CD4-positive, alpha-beta T cell treated with Interferon gamma for 1 hour (primary cell): Measurements from ENCODE around the gene VEPH1.

ENCODE experiments used
- DNase-seq: peaks from one replicate; pipeline ENCODE4 v3.0.0-alpha.2; 2020

The VEPH1 gene

GRCh38 chr3:157522648-157523047 is 19.4 kb upstream of the VEPH1 start:
- no peak for DNase-seq

DNA sequence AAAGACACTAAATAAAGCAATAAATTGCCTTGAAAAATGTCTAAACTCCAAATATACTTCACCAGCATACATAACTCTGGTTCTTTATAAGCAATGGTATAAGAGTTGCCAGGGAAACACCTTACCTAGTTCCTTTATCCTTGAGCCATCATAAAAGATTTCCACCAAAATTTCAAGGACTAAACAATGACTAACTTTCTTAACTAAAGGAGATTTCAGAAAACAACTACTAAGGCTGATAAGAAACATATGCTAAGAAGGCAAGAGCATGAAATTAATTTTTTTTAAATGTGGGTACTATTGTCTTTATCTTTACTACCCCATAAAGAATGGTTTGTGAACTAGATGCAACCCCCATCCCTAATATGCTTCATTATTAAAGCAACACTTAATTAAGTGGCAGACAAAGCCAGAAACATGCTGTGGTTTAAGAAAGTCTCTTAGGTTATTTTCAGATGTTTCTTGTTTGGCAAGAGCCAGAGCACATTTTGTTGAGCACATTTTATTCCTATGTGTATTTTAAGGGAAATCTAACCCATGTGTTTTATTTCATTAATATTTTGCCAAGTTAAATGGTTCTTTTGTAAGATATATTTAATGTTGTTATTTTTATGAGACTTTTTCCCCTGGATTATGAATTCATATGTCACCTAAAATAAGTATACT is 17.4 kb upstream of the VEPH1 start:
- DNase-seq: no peak

DNA sequence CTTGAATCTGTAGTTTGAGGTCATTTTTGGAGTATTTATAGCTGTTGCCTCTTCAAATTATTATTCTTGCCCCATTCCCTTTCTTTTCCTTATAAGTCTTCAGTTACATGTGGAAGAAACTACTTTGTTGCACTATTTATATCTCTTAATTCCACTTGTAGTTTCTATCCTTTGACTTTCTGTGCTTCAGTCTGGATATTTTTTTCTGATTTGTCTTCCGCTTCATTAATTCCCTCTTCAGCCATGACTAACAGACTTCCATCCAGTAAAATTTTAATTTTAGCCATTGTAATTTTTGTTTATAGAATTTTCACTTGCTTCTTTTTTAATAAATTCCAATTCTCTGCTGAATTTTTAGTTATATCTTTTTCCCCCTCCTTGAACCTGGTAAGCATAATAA is 15.7 kb upstream of the VEPH1 start:
- no peak for DNase-seq

GRCh38 chr3:157516928-157517327 is 13.7 kb upstream of the VEPH1 start:
- no peak for DNase-seq

DNA sequence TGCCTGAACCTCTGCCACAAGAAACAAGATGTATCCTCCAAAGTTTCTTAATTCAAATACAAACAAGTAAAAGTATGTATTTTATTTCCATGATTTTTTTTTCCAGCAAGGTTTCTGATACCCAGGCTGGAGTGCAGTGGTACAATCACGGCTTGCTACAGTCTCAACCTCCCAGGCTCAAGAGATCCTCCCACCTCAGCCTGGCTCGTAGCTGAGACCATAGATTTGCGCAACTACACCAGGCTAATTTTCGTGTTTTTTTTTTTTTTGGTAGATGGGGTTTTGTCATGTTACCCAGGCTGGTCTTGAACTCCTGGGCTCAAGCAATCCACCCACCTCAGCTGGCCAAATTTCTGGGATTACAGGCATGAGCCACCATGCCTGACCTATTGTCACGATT is 12.2 kb upstream of the VEPH1 start:
- no peak for DNase-seq

GRCh38 chr3:157514371-157514895 is 11.2 kb upstream of the VEPH1 start:
- DNase-seq: no peak

DNA sequence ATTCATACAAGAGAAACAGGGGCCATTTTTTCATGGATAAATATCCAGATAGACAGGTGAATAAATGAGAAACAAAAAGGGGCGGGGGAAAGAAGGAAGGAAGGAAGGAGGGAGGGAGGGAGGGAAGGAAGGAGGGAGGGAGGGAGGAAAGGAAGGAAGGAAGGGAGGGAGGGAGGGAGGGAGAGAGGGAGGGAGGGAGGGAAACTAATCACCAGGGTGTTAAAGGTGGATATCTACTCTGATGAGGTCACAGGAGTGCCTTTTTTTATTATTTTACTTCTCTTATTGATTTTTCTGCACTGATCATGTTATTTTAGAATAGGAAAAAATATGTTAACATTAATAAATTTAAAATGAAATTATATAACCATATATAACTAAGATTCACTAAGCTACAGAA is 10.4 kb upstream of the VEPH1 start:
- no peak for DNase-seq

GRCh38 chr3:157512534-157512933 is 9.3 kb upstream of the VEPH1 start:
- no peak for DNase-seq

DNA sequence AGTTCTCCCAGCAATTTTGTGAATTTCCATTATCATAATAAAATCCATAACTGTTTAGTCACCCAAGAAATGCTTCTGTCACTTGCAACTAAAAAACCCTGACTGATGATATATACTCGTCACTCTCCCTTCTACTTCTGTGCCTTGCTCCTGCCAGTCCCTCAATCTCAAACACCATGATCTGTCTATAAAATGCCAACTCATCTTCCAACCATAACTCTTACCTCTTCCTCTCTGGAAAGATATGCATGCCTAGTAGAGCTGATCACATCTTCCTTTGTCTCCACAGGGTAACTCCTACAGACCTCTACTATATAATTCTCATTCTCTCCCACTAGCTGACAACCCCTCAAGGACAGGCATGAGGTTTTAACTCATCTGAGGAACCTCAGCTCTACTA is 5.2 kb upstream of the VEPH1 start:
- DNase-seq: no peak

GRCh38 chr3:157501863-157502262 is 1.4 kb downstream of the VEPH1 start:
- no peak for DNase-seq

DNA sequence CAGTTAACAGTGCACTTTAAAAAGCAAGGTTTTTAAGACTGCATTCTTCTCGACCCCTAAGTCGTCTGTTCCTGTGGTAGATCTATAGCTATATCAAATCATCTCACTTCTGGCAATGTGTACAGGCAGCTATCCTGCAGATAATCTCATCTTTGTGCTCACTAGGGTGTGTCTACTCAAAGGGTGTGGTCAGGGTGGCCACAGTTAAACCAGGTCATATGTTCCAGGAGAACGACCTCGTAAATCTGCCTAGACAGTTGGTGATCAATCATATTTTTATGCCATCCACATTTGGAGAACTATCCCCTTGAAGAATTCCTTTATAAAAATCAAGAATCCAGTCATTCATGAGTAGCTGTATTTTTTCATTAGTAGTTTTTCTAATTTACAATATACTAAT is 3.0 kb downstream of the VEPH1 start:
- DNase-seq: no peak

DNA sequence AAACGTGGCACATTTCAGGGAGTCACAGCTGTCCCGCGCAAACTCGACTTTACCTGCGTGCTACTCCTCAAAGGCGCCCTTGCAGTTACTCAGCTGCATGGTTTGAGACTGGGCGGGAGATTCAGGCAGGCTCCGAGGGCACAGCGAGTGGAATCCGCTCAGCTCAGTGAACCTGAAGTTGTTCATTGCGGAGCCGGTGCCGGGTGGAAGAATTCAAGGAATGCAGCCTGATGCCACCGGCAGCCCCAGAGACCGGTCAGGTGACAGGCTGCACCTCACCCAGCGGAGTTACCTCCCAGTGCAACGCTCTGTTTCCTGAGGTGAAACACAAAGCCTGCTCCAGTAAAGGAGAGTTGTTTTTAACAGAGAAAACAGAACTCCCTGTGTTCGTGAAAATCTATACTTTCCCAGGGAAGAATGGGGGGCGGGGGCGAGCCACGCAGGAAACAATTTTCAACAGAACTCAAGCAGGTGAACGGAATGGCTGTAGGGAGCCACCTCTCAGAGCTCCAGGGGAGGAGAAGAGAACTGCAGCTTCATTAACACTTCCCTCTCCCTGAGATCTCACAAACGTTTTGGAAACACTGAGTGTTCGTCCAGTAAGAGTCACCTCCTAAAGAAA is 3.8 kb downstream of the VEPH1 start:
- DNase-seq: no peak

GRCh38 chr3:157498371-157498770 is 4.8 kb downstream of the VEPH1 start:
- DNase-seq: no peak

- DNase-seq: no peak
Measured at GRCh38 chr3:157495846-157496245, 7.4 kb downstream of the VEPH1 start.

GRCh38 chr3:157494581-157495281 is 8.5 kb downstream of the VEPH1 start:
- DNase-seq: no peak

GRCh38 chr3:157493627-157494550 is 9.3 kb downstream of the VEPH1 start:
- DNase-seq: no peak

GRCh38 chr3:157491136-157491535 is 12.1 kb downstream of the VEPH1 start:
- DNase-seq: no peak

DNA sequence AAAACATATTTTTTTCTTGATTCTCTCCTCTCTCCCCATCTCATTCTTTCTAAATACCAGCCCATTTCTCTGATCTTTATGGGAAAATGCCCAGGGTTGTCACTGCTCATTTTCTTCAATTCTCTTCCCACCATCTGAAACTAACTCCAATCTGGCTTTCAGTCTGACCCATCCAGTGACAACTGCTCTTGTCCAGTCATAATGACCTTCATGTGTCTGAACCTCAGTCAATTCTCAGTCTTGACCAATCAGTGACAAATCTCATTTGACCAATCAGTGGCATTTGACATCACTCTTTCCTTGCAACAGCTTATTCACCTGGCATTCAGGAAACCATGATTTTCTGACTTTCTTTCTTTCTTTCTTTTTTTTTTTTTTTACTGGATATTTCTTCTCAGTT is 15.1 kb downstream of the VEPH1 start:
- DNase-seq: no peak

DNA sequence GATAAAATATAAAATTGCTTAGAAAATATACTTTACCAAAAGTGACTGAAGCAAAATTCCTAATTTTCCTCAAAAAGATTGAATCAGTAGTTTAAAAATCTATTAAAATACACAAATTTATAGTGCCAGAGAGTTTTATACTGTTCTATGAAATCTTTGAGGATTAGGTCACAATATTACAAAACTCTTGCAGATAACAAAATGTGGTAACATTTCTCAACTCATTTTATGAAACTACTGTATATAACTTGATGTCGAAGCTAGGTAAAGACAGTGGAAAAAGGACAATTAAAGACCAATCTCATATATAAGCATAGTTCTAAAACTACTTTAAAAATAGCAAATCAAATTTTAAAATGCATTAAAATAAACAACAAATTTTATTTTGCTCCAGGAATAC is 15.9 kb downstream of the VEPH1 start:
- no peak for DNase-seq

GRCh38 chr3:157479464-157480243 is 23.6 kb downstream of the VEPH1 start:
- no peak for DNase-seq

DNA sequence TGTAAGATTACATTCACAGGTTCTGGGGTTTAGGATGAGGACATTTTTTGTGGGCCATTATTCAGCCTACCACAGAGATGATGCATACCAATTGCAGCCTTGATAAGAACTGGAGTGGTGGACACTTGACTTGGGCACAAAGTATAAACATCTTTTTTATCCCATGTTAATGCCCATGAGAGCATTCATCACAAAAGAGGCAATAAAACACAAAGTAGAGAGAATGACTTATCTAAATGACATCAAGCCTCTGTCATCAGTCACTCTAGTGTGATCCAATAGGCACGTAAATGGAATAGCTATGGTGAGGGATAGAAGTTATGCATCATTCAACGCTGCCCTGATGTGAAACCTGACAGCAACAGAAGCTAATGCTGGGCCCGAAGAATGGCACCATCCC is 25.8 kb downstream of the VEPH1 start:
- no peak for DNase-seq

GRCh38 chr3:157475921-157476414 is 27.2 kb downstream of the VEPH1 start:
- DNase-seq: no peak
